ENCODE results near the gene BNC1. TPM values are rescaled to one million over a fixed set of nuclear protein-coding genes. Genes with fewer than 3 reads are reported as not detected.

The BNC1 gene
- total RNA-seq, 4 donors from 2014 or later: 0.34 to 1.5 (median 0.44) TPM; not detected in 1

- no peak for TF ChIP-seq CTCF (IDR thresholded peaks at IDR 0.05; ENCODE audit: low read depth)
Observed at GRCh38 chr15:83293201-83293600, 8.7 kb upstream of the BNC1 start.

DNA sequence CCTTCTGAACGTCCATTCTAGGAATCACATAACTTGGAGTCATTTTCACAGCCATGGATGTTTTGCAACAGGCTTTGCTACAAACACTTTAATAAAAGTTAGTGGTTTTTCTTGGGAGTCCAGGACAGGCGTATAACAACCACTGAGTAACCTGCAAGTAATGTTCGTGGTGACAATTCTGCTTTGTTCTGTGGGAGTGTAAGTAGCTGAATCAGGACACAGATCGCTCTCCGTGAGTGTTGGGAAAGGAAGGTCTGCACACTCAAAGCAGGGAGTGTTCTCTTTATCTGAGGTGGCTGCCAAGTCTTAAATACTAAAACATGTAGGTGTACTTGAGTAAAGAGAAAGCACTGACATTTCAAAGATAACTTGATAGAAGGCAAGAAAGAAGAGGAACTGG is 7.9 kb upstream of the BNC1 start:
- no peak for TF ChIP-seq CTCF (IDR thresholded peaks at IDR 0.05; ENCODE audit: low read depth)

- no peak for TF ChIP-seq CTCF (IDR thresholded peaks at IDR 0.05; ENCODE audit: low read depth)
Observed at GRCh38 chr15:83290236-83290635, 5.8 kb upstream of the BNC1 start.

DNA sequence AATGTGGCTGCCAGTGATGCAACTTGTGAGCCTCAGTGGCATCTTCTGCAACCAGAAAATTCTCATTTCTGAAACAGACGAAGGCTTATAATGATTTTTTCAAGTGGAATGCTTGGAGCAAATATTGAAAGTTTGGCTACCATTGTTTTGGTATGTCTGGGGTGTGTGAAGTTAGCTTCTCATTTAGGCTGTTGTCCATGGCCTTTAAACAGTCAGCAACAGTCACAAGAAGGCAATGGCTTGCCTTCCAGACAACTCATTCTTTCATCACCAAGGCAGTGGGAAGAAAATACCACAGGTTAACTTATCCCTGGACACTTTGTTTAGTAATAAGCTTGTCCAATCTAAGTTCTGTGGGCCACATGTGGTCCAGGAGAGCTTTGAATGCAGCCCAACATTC is 4.7 kb upstream of the BNC1 start:
- no peak for TF ChIP-seq CTCF (IDR thresholded peaks at IDR 0.05; ENCODE audit: low read depth)

DNA sequence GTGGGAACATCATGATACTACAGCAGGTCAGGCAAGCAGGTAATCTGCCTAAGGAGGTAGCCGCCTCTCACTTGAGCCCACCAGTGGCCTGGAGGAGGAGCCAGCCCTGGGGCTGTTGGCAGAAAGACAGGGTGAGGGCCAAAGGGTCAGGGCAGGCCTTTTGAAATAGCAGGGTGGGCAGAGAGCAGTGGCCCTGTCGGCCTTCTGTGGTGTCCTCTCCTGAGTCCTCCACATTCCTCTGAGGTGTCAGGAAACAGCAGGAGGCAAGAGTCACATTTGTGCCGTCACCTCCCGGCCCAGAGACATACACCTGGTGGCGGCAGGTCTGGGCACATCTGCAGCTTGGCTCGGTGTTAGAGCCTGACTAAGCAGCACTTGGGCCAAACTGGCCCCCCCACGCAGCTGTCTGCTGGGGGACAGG is 3.9 kb upstream of the BNC1 start:
- no peak for TF ChIP-seq CTCF (IDR thresholded peaks at IDR 0.05; ENCODE audit: low read depth)

DNA sequence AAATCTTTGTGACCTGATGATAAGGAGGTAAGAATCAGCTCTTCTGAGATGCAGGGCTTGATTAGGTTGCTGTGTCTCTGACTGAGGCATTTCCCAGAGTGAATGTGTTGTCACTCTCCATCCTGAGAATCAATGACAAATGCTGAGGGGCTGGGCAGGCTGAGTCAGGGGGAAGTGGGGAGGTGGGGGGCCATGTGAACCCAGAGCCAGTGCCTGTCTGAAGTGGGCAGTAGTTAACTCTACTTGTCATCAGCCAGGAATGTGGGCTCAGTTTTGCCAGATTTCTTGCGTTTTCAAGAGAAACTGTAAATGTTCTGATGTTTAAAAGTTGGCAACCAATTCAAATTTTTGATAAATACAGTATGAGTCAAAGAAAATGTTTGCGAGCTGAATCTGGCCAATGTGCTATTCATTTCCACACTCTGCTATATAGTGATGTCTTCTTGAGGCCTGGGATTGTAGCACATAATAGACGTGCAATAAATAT is 3.1 kb upstream of the BNC1 start:
- TF ChIP-seq CTCF (IDR thresholded peaks at IDR 0.05; ENCODE audit: low read depth): no peak

- TF ChIP-seq CTCF (IDR thresholded peaks at IDR 0.05; ENCODE audit: low read depth): no peak
Observed at GRCh38 chr15:83285979-83286553, 1.6 kb upstream of the BNC1 start.
